HAP-1 (cell line): ENCODE measurements around the gene DSPP.
"Not testable (repeated sequence)": the region's sequence is repeated elsewhere in the genome, so short reads cannot be mapped to it uniquely, and the experiment has no call there.

Experiments
- DNase-seq, 2 experiments: peaks; one replicate each; pipeline ENCODE4 v3.0.0-alpha.2; 2016 to 2020; ENCODE audit warnings: low spot score in 2 of 2
- H3K27me3 ChIP-seq: fragments of 250-450 bp; sonication (Bioruptor Pico); 2 replicates; pipeline ENCODE4 v1.5.1; 2020; ENCODE audit warnings: low read depth, mild to moderate bottlenecking, moderate library complexity
- H3K36me3 ChIP-seq: fragments of 250-450 bp; sonication (Bioruptor Pico); replicated peaks from 2 replicates; pipeline ENCODE4 v1.5.1; 2020; ENCODE audit warnings: mild to moderate bottlenecking
- H3K4me1 ChIP-seq: fragments of 250-450 bp; sonication (Bioruptor Pico); 2 replicates; pipeline ENCODE4 v1.5.1; 2020; ENCODE audit warnings: mild to moderate bottlenecking
- H3K4me3 ChIP-seq: fragments of 250-450 bp; sonication (Bioruptor Pico); 2 replicates; pipeline ENCODE4 v1.5.1; 2020; ENCODE audit warnings: mild to moderate bottlenecking, moderate library complexity
- H3K9me3 ChIP-seq: fragments of 250-450 bp; sonication (Bioruptor Pico); 2 replicates; pipeline ENCODE4 v1.5.1; 2020; ENCODE audit warnings: mild to moderate bottlenecking, moderate library complexity
- in situ Hi-C: fragments of 300-500 bp; cut with MboI; formaldehyde crosslinking; loops from 3 replicates; pipeline ENCODE4 v1.14.3; 2020; ENCODE audit warnings: low sequenced_read_pairs, inconsistent platforms, mixed read lengths

Gene DSPP

DNA sequence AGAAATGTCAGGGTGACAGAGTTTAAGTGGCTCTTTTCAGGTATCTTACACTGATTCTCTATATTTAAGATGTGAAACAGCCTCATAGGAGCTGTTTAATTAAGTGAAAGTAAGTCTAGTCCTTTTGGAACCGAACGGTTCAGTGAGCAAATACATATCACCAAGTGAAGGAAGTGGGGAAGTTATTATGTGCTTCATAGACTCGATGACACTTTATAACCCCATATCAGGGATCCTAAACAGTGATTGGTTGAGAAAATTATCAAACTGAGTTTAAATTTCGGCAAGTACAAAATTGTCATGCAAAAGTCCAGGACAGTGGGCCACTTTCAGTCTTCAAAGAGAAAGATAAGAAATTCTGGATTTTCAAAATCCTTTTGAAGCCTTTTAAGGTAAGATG lies at the start of gene DSPP:
TSS of gene DSPP (plus strand) at position 301 of the 400 bp plus-strand sequence. CDS start 2,380 bp downstream, outside the sequence.
- no peak for DNase-seq
- Histone ChIP-seq H3K36me3 (no peaks in the 10 kb centered on the region), H3K9me3 (no peaks in the 10 kb centered on the region), H3K4me1 (no peaks in the 10 kb centered on the region), H3K27me3 (peaks cover 7% of the 10 kb centered on the region), H3K4me3 (no peak within 1 kb of the TSS)
- in situ Hi-C loops: no loop called here

DNA sequence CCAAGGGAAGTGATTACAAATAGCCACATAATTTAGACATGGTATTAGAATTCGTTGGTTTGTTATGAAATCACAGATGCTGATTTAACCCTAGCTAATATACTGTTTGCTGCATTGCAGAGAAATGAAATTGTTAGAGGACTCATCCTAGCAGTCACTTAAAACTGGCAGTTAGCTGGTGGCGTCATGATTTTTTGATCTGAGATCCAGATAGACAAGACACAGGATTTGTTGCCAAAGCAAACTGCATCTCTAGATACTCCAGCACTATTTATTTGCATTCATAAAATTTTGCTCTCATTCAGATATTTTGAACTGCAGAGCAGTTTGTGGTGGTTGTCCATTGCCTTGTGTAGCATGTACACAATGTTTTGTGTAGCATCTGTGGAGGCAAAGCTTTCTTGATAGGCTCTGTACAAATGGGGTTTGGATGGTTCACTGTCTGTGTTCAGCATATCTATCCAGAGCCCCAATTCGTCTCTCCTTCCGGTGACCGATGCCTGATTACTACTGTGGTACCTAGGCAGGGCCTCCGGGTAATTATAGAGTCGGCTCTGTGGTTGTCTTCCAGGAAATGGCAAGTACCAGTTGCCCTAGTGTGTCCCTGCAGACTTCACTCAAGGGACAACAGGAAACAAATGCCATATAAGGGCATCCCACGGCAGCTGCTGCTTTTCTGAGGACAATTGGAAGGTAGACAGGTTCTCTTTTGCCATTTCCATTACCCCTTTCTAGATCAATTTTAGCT lies 49.1 kb upstream of the DSPP start:
- DNase-seq: no peak
- H3K36me3 ChIP-seq: no peaks in the 10 kb centered on the region
- in situ Hi-C loops: no loop called here

DNA sequence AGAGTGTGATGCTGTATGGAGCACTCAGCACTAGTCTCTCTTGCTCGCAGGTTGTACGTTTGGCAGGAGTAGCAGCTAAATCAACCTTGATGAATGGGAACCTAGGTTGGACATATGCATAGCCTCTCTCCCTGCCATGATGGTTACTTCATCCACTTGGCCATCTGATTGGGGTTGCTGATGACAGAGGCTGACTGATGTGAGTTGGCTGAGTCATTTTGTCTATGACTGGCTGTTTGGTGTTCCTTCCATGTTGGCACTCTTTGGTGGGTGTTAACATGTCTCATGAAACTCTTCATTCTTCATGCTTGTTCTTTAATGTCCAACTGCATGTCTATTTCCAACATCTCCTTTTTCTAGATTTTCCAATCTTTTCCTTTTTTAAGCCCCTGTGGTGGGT lies 47.5 kb upstream of the DSPP start:
- no peak for DNase-seq
- H3K27me3 ChIP-seq: peaks cover 3% of the 10 kb centered on the region; the same call in 1 of the 2 replicates
- H3K36me3 ChIP-seq: no peaks in the 10 kb centered on the region
- in situ Hi-C loops: no loop called here
- H3K4me1 ChIP-seq: no peaks in the 10 kb centered on the region
- H3K9me3 ChIP-seq: no peaks in the 10 kb centered on the region
- H3K4me3 ChIP-seq: no peak overlapping the region

More for the DNA sequence above, 49.1 kb upstream of the DSPP start:
- H3K4me1 ChIP-seq: no peaks in the 10 kb centered on the region
- H3K27me3 ChIP-seq: no peaks in the 10 kb centered on the region
- no peak overlapping the region for H3K4me3 ChIP-seq
- H3K9me3 ChIP-seq: no peaks in the 10 kb centered on the region

DNA sequence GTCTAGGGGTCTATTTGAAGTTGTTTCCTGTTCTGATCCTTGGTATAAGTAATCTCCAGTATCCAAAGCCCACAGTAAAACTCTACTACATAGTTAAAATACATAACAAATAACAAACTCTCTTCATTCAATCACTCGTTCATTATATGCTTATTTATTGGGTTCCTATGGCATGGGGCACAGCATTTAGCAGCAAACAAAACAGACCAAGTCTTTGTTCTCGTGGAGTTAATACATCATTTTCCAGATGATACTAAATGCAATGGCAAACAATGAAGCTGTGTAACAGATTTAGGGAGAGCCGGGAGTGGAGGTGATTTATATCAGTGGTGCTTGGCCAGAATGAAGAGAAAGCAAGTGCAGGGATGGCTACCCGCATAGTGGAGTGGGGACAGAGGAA lies 42.6 kb upstream of the DSPP start:
- no peak for DNase-seq
- Histone ChIP-seq H3K36me3 (no peaks in the 10 kb centered on the region), H3K4me3 (no peak overlapping the region), H3K4me1 (no peaks in the 10 kb centered on the region), H3K27me3 (peaks cover 3% of the 10 kb centered on the region; the same call in 1 of the 2 replicates), H3K9me3 (no peaks in the 10 kb centered on the region)
- in situ Hi-C loops: no loop called here

DNA sequence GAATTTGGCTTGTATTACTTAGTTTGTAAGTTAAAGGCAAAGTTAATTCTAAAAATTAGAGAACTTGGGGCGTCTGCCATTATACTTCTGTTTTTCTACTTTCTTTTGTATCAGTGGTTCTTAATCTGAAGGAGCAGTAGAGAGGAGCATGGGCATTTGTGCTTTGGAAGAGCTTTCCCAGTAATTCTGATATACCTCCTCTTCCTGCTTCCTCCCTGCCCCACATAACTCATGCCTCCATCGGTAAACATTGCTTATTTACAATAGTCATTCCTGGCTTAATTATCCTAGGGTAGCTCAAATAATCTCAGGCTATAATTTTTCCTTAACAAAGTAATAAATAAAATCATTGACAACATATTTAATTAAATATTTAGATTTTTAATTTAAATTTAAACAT lies 42.1 kb upstream of the DSPP start:
- Histone ChIP-seq H3K27me3 (peaks cover 3% of the 10 kb centered on the region; the same call in 1 of the 2 replicates), H3K36me3 (no peaks in the 10 kb centered on the region), H3K9me3 (no peaks in the 10 kb centered on the region), H3K4me1 (no peaks in the 10 kb centered on the region), H3K4me3 (no peak overlapping the region)
- in situ Hi-C loops: no loop called here
- DNase-seq: no peak

DNA sequence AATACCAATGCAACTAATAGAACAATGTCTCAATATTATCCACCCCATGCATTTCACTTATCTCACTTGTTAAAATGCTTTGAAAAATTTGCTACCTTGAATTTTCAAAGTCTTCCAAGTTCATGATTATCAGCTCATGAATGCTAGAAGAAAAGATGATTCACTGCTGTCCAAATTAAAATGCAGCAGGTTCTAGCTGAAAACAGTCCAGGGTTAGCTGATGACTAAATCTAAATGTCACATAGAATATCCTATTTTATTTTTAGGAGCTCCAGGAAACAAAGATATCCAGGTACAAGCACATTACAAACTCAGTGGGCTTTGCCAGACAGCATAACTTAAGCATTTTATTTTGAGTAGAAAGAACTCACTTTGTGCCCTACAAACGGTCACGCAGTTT lies 41.1 kb upstream of the DSPP start:
- in situ Hi-C loops: no loop called here

DNA sequence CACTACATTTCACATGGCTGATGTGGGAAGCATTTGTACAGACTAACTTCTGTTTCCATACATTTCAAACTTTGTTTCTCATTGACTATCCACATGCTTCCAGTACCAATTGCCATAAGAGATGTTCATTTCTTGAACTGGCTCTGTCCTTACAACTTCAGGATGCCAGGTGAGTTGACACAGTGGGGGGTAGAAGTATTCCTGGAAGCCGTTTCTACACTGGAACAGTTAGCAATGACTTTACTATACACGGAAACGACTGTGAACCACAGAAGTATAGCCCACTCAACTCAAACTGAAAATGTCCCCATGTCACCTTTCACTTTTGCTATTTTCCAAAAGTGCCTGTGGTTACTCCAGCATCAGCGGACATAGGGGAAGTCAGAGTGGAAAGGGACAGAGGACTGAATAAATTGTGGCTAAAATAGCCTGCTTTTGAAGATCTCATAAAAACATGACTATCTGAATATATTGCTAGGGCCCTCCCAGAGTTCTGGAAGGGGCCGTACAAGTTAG lies 38.0 kb upstream of the DSPP start:
- peaks cover 3% of the 10 kb centered on the region; the same call in 1 of the 2 replicates for H3K27me3 ChIP-seq
- no peak overlapping the region for H3K4me3 ChIP-seq
- in situ Hi-C loops: no loop called here
- DNase-seq: no peak
- no peaks in the 10 kb centered on the region for H3K36me3 ChIP-seq
- H3K4me1 ChIP-seq: no peaks in the 10 kb centered on the region
- H3K9me3 ChIP-seq: no peaks in the 10 kb centered on the region

More for the DNA sequence above, 41.1 kb upstream of the DSPP start:
- no peak for DNase-seq
- no peaks in the 10 kb centered on the region for H3K4me1 ChIP-seq
- no peaks in the 10 kb centered on the region for H3K36me3 ChIP-seq
- H3K9me3 ChIP-seq: no peaks in the 10 kb centered on the region
- H3K4me3 ChIP-seq: no peak overlapping the region
- peaks cover 3% of the 10 kb centered on the region; the same call in 1 of the 2 replicates for H3K27me3 ChIP-seq

DNA sequence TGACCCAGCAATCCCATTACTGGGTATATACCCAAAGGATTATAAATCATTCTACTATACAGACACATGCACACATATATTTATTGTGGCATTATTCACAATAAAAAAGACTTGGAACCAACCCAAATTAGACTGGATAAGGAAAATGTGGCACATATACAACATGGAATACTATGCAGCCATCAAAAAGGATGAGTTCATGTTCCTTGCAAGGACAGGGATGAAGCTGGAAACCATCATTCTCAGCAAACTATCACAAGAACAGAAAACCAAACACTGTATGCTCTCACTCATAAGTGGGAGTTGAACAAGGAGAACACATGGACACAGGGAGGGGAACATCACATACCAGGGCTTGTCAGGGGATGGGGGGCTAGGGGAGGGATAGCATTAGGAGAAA lies 34.0 kb upstream of the DSPP start:
- H3K4me1 ChIP-seq, H3K36me3 ChIP-seq, DNase-seq, in situ Hi-C loops, H3K27me3 ChIP-seq, H3K9me3 ChIP-seq, H3K4me3 ChIP-seq: not testable (repeated sequence)

DNA sequence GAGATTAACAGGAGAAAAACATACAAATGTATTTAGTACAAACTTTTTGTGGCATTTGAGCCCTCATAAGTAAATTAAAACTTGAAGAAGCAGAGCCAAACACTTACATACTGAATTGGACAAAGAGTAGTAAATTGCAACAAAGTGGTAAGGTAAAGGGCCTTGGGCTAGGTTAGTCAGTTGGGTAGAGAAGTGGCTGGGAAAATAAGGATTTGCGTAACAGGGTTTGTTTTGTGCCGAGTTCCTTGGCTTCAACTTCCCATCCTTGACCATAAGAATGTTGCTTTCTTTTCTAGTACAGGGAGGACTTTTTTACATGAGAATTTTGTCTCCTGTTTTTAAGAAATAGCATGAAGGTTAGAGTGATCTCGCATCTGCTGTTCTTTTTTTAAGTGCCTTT lies 33.3 kb upstream of the DSPP start:
- H3K36me3 ChIP-seq: no peaks in the 10 kb centered on the region
- H3K4me1 ChIP-seq: no peaks in the 10 kb centered on the region; the same call in 1 of the 2 replicates
- no peaks in the 10 kb centered on the region for H3K9me3 ChIP-seq
- no peak for DNase-seq
- in situ Hi-C loops: no loop called here
- H3K27me3 ChIP-seq: no peaks in the 10 kb centered on the region
- no peak overlapping the region for H3K4me3 ChIP-seq

DNA sequence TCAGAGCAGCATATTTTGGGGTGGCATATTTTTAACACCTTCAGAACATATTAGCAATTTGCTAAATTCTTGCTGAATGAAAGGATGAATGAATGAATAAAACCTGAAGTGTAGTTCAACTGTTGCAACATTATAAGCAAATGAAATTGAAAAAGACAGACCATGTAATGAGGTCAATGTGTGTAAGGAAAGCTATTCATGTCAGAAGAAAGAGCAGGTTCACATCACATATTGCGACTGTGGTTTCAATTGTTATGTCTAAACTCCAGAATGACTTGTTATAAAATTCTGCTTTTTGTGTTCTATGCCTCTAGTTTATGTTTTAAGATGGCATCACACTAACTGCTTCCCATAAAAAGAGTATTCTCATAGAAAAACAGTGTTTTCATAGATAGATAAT lies 32.9 kb upstream of the DSPP start:
- H3K4me3 ChIP-seq: no peak overlapping the region
- no peaks in the 10 kb centered on the region for H3K36me3 ChIP-seq
- in situ Hi-C loops: no loop called here
- H3K27me3 ChIP-seq: no peaks in the 10 kb centered on the region
- H3K9me3 ChIP-seq: no peaks in the 10 kb centered on the region
- H3K4me1 ChIP-seq: no peaks in the 10 kb centered on the region; the same call in 1 of the 2 replicates
- DNase-seq: no peak

DNA sequence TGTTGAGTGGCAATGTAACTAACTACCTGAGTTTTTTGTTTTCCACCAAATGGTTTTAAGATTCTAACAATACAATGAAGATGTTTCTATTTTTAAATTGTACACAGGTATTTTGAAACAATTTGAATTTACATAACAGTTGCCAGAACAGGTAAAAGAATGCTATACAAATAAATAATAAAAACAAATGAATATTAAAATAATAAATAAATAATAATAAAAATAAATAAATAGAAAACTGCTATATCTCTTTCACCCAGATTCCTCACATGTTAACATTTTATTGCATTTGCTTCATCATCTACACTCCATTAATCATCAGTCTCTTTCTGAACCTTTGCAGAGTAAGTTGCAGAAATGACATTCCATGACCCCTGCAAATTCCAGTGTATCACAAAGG lies 32.3 kb upstream of the DSPP start:
- Histone ChIP-seq H3K27me3 (no peaks in the 10 kb centered on the region), H3K4me3 (no peak overlapping the region), H3K9me3 (no peaks in the 10 kb centered on the region), H3K4me1 (no peaks in the 10 kb centered on the region; the same call in 1 of the 2 replicates), H3K36me3 (no peaks in the 10 kb centered on the region)
- in situ Hi-C loops: no loop called here
- DNase-seq: no peak

DNA sequence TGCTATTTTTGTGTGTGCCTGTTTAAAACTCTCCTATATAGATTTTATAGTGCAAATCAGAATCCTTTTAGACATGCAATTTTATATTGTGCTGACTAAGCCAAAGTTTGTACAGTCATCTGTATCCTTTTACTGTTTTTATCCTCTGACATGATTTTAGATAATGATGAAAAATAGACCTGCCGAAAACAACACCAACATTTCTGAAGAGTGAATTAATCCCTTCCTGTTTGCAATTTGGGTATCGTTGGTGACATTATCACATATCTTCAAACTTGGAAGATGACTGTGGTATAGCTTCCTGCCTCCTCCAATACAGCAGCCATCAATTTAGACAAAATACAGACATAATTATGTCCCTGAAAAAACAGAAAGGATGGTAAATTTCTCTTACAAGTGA lies 28.9 kb upstream of the DSPP start:
- in situ Hi-C loops: no loop called here
- H3K4me1 ChIP-seq: no peaks in the 10 kb centered on the region; the same call in 1 of the 2 replicates
- H3K27me3 ChIP-seq: no peaks in the 10 kb centered on the region
- H3K4me3 ChIP-seq: no peak overlapping the region
- DNase-seq: no peak
- H3K9me3 ChIP-seq: no peaks in the 10 kb centered on the region
- no peaks in the 10 kb centered on the region for H3K36me3 ChIP-seq

DNA sequence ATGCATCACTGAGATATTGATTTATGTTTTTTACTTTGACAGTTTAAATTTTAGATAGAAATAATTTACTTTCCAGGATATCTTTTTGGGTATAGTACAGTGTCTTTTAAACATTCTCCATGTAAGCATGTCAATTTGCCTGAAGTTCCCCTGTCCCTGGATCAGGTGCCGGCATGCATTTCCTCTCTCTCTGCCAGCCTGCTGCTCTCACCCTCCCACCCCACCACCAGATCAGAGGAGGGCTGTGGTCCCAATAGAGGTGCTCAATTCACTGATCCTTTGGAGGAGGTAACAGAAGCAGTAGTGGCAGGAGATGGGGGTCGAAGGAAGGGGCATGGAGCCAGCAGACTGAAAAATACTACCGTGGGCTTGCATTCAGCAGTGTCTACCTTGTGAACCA lies 28.3 kb upstream of the DSPP start:
- DNase-seq: no peak
- Histone ChIP-seq H3K27me3 (no peaks in the 10 kb centered on the region), H3K36me3 (no peaks in the 10 kb centered on the region), H3K4me3 (no peak overlapping the region), H3K9me3 (no peaks in the 10 kb centered on the region), H3K4me1 (no peaks in the 10 kb centered on the region; the same call in 1 of the 2 replicates)
- in situ Hi-C loops: no loop called here

DNA sequence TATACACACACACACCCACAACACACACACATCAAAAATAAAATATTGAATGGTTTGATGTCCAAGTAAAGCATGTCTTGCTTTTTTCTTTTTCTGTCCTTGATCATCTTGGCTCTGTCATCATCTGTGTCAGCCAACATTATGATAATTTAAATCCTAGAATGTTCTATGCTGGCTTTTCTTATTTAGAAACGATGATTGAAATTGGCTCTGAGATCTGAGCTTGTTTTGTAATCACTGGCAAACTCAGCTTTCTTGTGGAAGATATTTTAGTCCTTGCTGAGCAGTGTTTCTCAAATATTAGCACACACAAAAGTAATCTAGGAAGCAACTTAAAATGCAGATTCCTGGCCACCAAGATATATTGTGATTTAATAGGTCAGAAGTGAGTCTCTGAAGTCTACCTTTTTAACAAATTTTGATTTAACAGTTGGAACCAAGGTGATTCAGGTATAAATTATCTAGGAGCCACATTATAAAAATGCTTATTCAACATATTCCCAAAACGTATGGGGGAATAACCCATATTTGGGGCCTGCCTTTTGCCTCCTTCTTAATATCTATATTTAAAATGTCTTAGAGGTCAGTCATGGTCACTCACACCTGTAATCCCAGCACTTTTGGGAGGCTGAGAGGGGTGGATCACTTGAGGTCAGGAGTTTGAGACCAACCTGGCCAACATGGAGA lies 24.0 kb upstream of the DSPP start:
- H3K36me3 ChIP-seq: no peaks in the 10 kb centered on the region
- H3K27me3 ChIP-seq: peaks cover 2% of the 10 kb centered on the region; the same call in 1 of the 2 replicates
- no peaks in the 10 kb centered on the region for H3K9me3 ChIP-seq
- no peaks in the 10 kb centered on the region for H3K4me1 ChIP-seq
- in situ Hi-C loops: no loop called here
- no peak overlapping the region for H3K4me3 ChIP-seq
- DNase-seq: no peak
